HG02943 (cell line): Measurements from ENCODE around the gene EIF4G3.
"Not testable (repeated sequence)": the region's sequence is repeated elsewhere in the genome, so short reads cannot be mapped to it uniquely, and the experiment has no call there.

Experiments
- ATAC-seq: cut with Tn5 transposase; IDR thresholded peaks from one replicate; pipeline ENCODE4 v1.9.1; 2021; ENCODE audit warnings: mild to moderate bottlenecking, low read depth, moderate library complexity; ENCODE audit not compliant: unreplicated experiment

The EIF4G3 gene

DNA sequence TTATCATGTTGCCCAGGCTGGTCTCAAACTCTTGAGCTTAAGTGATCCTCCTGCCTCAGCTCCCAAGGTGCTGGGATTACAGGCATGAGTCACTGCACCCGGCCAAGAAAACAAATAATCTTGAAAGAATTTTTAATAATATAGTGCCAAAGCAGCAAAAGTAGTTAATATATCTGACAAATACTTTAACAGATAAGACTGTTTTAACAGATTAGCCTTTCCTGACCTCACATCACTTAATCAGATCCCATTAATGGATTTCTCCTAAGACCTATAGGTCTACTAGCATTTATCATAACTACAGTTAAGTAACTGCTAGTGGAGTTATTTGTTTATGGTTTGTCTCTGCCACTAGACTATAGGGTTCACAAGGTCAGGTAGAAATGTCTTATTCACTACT lies 328.5 kb downstream of the EIF4G3 start:
- ATAC-seq, result no peak

DNA sequence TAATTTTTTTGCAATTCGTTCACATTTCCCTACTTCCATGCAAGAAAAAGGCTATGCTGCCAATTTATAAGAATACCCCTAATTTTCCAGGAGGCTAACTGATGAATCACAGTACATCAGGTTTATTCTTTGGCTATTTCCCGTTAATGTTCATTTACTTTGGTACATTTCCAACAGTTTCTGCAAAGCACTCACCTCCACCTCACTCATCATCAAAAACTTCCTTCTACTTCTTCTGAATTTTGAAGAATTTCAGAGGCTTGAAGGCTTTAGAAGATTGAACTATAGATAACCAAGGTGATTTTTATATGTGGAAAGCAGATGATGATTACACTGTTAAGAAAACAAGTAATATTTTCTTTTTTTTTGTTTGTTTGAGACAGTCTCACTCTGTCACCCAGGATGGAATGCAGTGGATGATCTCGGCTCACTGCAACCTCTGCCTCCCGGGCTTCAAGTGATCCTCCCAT lies 329.1 kb downstream of the EIF4G3 start:
- ATAC-seq, result no peak

DNA sequence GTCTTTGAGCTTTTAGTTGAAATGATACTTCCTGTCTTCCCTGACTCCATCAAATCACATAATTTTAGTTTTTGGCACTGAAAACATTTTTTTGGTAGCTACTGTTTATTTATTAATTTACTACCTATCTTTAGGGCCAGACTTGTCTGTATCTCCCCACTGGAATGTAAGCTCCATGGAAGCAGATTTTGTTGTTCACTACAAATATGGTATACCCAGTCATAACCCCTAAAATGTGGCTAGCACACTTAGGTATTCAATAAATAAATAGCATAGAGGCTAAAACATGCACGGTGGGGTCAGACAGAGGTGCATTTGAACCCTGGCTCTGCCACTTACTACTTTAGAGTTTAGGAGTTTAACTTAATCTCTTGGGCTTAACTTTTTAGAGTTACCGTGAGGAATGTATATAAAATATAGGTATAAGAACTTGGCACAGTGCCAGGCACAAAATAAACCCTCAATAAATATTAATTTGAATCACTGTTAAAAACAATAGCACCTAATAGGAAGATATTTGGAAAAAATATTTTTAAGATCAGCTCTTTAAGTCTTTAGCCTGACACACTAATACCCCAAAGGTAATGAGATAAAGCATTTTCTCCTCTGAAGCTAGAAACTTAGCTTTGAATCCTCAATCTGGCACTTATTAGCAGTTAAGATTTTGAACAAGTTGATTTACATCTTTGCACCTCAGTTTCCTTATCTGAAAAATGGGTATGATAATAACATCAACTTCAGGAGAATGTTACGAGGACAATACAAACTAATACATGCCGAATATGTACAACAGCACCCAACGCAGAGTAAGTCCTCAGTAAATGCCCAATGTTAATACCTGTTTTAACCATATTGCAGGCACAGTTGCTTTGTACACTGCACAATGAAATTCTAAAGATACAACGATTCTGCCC lies 330.0 kb downstream of the EIF4G3 start:
- no peak for ATAC-seq

DNA sequence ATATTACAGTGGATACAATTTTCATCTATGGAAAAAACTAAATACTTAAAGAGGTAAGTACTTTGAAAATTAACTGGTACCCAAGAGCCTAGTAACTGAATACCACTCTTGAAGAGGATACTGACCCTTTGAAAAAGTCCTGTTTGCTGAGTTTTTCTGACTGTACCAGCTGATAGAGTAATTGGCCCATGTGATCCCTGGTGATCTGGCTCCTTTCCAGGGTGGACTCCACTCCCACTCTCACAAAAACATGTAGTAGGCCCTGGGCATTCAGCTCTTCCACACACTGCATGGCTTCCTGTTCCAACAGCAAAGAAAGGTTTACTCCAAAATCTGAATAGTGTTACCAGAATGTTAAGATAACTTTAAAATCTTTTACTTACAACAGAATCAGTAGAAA lies 336.0 kb downstream of the EIF4G3 start:
- ATAC-seq, result no peak

DNA sequence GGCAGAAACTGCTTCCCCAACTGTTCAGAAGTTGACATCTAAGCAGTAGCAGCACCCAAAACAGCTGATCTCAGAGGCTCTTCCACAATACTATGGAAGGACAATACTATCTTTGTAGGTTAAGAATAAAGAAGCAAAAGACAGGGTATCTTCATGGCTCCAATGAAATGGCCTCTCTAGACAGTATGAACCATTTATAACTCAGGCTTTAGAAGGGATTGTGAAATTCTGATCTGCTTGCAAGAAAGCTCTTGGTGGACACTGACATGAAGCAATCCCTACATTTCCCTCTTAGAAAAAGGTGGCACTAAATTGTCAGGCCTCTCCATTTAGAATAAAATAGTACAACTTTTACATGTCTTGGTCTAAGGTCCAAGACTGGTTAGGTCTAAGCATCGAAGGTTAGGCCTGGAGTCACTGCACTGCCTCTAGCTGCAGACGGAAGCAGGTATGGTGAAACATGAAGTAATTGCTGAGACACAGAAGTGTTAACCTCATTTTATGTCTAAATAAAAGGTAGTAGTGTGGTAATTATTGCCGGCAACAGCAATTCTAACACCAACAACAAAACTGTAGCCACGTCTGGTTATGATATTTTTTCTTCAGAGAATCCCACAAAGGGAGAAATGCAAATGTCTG lies 339.0 kb downstream of the EIF4G3 start:
- no peak for ATAC-seq

DNA sequence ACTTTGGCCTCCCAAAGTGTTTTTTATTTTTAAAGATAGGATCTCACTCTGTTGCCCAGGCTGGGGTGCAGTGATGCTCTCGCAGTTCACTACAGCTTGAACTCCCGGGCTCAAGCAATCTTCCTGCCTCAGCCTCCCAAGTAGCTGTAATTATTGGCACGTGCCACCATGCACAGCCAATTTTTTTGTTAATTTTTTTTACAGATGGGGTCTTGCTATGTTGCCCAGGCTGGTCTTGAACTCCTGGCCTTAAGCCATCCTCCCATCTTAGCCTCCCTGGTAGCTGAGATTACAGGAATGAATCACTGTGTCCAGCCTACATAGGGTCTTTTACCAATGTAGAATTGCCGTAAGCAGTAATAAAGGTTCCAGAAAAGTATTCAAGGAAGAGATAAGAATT lies 340.5 kb downstream of the EIF4G3 start:
- ATAC-seq, result no peak

DNA sequence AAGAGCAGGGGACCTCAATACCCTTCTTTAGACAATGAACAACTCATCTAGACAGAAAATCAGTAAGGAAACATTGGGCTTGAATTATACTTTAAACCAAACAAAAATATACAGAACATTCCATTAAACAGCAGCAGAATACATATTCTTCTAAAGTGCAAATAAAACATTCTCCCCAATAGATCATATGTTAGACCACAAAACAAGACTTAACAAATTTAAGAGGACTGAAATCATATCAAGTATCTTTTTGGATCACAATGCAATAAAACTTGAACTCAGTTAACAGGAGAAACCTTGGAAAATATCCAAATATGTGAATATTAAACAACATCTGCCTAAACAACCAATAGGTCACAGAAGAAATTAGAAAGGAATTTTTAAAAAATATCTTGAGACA lies 341.9 kb downstream of the EIF4G3 start:
- no peak for ATAC-seq

DNA sequence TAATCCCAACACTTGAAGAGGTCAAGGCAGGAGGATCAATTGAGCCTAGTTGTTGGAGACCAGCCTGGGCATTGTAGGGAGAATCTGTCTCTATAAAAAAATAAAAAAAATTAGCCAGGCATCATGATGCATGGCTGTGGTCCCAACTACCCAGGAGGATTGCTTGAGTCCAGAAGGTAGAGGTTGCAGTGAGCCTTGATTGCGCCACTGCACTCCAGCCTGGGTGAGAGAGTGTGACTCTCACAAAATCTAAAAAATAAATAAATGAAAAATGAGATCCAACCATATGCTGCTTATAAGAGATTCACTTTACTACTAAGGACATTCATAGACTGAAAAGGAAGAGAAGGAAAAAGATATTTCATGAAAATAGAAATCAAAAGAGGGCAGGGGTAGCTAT lies 342.5 kb downstream of the EIF4G3 start:
- no peak for ATAC-seq

DNA sequence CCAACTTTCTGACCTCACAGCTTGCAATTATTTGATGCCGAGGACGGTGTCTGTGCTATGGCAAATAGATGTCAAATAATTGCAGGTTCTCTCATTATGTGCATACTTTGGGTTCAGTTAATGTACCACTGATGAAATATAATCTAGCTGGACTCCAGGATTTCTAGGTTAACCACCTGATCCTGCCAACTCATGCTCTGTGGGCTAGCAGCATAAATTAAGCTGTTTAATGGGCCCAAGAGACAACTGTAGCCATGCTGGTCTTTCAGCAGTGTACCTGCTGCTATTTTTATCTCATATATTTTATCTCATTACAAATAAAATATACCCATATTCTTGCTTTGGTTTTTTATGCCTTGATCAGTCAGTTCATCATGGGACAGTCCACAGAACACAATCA lies 346.3 kb downstream of the EIF4G3 start:
- ATAC-seq, result no peak

DNA sequence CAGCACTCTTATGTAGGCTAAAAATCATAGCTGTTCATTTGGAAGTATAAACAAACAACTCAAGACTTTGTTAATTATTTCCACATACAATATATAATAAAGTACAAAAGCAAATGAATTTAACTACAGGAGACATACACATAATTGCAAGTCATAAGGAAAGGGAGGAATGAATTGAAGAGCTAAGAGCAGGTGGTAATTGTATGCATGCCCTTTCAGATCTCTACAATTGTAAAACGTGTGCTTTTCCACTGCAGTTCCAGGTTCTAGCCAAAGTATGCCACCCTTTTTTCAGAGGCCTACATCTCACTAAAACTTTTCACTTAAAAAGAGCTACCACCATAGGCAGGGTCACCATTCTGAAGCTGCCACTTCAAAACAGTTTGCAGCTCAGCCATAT lies 346.8 kb downstream of the EIF4G3 start:
- ATAC-seq, result no peak

DNA sequence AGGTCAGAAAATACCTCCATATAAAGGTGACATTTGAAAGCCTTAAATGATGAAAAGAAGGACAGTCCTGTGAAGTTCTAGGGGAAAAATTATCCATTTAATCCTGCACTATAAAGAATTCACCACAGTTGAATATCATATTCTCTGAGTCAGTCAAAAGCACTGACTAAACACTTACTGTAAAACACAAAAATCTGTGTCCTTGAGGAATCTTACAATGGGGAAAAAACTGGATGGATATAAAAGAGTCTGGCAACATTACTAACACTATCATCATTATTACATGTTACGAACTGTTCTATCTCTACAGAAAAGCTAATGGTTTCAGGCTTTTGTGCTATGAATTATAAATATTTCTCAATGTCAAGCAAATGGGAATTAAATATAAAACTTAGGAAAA lies 347.2 kb downstream of the EIF4G3 start:
- no peak for ATAC-seq

DNA sequence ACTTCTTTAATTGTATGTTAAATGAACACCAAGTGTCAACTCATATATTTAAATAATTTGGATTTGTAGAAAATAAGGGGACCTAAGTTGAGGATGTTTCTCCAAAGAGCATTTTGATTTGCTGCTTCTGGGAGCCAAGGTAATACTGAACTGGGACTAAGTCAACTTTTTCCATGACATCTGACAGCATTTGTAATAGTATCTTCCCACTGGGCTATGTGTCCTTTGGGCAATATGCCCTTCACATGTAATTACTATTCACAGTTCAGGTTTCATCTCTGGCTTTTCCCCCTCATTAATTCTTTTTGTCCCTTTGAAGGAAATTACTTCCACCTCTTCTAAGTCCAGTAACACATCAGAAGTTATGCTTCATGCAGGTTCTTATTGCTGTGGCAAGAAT lies 352.9 kb downstream of the EIF4G3 start:
- ATAC-seq, result no peak

DNA sequence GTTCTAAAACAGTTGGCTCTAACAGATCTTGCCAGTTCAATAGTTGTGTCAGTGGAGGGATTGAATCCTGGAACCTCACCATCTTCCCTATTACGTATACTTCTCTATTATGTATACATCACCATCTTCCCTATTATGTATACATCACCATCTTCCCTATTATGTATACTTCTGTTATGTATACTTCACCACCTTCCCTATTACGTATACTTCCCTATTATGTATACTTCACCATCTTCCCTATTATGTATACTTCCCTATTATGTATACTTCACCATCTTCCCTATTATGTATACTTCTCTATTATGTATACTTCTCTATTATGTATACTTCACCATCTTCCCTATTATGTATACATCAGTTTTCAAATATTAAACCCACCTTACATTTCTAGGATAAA lies 355.2 kb downstream of the EIF4G3 start:
- ATAC-seq, result no peak

DNA sequence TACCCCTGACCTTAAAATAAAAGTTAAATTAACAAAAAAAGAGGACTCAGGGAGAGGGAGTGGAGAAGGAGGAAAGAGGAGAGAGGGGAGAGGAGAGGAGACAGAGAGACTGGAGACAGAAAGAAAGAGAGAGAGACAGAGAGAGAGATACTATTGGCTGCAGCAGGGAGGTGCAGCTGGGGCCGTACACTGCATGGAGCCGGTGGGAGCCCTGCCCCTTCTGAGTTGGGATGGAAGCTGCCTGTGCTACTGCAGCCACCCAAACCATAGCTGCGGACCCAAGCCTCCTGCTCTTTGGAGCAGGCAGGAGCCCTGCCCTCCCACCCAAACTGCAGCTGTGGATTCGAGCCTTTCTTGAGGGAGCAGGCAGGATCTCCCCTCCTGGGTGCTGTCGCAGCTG lies 356.9 kb downstream of the EIF4G3 start:
- no peak for ATAC-seq

DNA sequence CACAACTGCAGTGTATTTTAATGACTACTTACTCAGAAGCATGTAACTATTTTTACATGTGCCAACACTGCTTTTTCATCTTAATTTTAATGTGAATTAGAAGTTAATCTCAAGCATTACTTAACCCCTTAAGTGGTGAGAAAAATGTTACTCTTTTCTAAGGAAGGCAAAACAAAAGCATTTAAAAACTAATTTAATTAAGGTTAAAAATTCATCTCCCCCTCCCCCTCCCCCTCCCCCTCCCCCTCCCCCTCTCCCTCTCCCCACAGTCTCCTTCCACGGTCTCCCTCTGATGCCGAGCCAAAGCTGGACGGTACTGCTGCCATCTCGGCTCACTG lies 362.2 kb downstream of the EIF4G3 start:
- no peak for ATAC-seq

DNA sequence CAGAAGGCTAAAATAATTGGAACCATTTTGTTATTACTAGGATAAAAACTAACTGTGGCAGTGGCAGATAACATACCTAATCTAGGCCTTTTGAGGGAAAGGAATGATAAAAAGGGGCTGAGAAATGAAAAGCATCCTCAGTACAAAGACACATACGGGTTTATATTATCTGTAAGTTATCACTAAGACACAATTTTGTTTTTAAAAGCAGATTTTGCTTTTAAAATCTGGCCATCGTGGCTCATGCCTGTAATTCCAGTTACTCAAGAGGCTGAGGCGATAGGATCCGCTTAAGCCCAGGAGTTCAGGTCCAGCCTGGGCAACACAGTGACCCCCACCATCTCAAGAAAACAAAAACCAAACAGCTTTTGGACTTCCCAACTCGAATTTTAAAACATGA lies 364.8 kb downstream of the EIF4G3 start:
- no peak for ATAC-seq

DNA sequence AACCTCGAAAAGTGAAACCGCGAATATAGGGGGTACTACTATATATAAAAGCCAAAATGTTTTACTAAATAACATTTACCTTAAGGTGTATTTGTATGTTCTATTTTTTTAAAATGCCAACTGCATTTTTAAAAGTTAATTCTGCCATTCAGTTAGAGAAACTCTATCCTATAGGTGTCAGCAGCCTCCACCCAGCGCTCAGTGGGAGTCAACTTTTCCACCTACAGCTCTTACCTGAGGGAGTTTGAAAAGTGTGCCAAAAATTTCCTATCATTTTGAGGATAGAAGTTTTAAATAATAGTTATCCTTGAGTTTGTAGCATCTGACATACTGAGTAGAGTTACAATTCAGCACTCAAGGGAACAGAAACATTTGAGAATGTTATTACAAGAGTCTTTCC lies 383.5 kb downstream of the EIF4G3 start:
- no peak for ATAC-seq

DNA sequence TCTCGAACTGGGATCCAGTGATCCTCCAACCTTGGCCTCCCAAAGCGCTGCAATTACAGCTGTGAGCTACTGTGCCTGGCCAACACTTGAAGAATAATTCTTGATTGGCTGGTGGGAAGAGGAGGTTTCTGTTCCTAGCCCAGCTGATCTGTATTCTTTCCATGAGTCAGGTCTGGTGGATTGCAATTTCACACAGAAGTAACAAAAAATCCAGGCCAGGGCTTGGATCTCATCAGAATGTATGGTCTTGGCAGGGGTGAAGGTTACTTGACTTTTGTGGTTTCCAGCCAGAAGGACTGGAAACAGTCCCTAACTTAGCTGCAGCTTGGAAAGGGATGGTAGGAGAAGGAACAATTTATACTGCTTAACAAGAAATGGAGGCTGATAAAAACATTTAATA lies 384.5 kb downstream of the EIF4G3 start:
- ATAC-seq, result no peak

DNA sequence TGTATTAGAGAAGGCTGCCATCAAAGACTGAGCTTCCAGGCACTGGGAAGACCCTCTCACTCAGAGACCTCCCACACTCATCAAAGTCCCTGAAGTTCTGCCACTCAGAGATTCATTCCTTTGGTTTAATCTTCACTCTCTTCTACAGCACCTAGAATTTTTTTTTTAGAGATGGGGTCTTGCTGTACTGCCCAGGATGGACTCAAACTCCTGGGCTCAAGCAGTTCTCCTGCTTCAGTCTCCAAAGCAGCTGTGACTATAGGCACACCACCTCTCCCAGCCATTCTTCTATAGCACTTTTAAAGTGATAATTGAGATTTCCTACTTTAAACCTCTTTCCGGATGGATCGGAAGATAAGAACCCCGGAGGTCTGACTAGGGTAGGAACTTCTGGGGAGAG lies 385.9 kb downstream of the EIF4G3 start:
- ATAC-seq, result no peak

DNA sequence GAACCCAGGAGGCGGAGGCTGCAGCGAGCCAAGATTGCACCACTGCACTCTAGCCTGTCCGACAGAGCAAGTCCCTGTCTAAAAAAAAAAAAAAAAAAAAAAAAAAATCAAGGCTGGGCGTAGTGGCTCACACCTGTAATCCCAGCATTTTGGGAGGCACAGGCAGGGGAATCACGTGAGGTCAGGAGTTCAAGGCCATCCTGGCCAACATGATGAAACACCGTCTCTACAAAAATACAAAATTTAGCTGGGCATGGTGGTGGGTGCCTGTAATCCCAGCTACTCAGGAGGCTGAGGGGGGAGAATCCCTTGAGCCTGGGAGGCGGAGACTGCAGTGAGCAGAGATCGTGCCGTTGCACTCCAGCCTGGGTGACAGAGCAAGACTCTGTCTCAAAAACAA lies 387.1 kb downstream of the EIF4G3 start:
- ATAC-seq, result not testable (repeated sequence)

DNA sequence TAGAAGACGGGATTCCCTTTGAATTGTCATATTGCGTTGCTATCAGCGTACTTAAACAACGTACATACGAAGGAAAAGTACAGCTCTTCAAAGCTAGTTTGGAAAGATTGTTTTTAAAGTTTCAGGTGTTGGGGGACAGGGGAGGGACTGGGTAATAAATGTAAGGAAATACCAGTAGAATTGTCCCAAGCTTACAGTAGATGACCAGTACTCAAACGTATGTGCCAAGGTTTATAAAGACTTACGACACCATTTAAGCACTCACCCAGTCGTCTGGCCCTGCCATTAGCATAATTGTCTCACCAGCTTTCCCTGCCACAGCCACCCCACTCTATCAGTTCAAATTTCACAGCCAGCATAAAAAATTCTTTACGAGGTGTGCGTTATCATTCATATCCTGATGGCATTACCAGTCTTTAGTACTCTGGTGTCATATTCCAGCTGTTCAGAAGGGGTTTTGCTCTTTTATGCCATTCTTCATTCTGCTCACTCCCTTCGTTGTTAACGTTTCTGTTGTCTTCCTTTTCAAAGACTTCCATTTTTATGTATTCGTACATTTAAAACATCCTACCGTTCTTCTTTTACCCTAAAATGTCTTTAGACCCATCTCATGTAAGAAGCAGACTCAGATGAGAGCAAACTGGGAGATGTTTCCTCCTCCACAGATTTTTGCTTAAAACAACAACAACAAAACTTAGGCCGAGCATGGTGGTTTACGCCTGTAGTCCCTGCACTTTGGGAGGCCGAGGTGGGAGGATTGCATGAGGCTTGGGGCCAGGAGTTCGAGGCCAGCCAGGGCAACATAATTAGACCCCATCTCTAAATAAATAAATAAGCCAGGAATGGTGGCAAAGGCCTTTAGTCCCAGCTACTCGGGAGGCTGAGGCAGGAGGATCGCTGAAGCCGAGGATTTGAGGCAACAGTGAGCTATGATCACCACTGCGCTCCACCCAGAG lies 388.6 kb downstream of the EIF4G3 start:
- ATAC-seq, result no peak
